ENCODE data around the gene IL26.
A peak's percentile ranks its signal among the peaks of the same experiment; 100 is the strongest.

IL26 gene

GRCh38 chr12:68225576-68226476 is at the start of gene IL26:
Gene IL26 (minus strand): TSS chr12:68225810. CDS start chr12:68225756, 54 bp downstream.
- no peak for DNase-seq (ENCODE audit: low read depth in 1 of 2, low spot score in 1 of 2)

DNA sequence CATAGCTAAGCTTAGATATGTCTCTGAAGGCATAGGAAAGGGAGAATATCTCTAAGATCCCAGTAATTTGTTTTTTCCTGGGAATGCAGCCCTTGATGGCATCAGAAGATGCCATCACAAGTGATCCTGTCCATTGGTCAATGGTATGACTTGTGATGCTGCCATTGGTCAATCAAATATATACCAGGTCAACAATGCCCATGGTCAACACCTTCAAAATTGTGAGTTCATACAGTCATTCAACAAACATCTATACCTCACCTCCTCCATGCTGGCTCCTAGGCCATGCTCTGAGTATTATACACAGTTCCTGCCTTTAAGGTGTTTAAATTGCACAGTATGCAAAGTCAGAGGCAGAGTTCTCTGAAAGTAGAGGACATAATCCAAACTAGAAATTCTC is 47.1 kb upstream of the IL26 start:
- DNase-seq (ENCODE audit: low read depth in 1 of 2, low spot score in 1 of 2) = no peak

DNA sequence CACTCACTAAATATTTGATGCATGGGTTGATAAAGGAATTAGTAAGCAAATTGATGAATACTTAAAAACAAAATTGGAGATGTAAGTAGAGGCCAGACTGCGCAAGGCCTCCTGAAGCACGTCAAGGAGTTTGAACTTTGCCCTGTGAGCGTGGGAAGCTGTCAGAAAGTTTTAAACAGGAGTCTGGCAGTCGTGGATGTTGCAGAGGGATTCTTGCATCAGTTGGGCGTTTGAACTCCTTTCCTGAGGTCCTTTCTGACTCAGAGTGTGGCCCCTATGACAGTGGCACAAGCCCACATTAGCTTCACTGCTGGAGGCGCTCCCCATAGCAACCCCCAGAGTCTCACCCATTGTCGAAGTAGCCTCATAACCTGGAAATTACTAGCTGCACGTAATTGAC is 45.7 kb upstream of the IL26 start:
- DNase-seq (ENCODE audit: low read depth in 1 of 2, low spot score in 1 of 2) = no peak

GRCh38 chr12:68270358-68270757 is 44.7 kb upstream of the IL26 start:
- DNase-seq (ENCODE audit: low read depth in 1 of 2, low spot score in 1 of 2) = no peak

DNA sequence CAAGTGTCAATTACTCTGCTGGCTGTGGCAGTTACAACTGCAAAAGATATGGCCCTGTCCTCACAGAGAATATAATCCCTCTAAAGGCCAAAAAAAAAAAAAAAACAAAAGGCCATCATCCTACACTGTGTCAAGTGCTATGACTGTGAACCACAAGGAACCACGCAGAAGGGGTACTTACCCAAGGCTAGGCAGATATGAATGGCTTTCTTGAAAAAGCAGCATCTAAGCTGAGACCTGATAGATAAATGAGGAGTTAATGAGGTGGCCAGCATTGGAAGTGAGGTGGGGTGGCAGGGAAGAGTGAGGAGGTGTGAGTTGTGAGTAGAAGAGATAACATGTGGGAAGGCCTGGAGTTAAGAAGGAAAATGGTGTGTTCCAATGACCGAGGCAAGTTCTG is 44.2 kb upstream of the IL26 start:
- no peak for DNase-seq (ENCODE audit: low read depth in 1 of 2, low spot score in 1 of 2)

GRCh38 chr12:68268967-68269366 is 43.4 kb upstream of the IL26 start:
- no peak for DNase-seq (ENCODE audit: low read depth in 1 of 2, low spot score in 1 of 2)

DNA sequence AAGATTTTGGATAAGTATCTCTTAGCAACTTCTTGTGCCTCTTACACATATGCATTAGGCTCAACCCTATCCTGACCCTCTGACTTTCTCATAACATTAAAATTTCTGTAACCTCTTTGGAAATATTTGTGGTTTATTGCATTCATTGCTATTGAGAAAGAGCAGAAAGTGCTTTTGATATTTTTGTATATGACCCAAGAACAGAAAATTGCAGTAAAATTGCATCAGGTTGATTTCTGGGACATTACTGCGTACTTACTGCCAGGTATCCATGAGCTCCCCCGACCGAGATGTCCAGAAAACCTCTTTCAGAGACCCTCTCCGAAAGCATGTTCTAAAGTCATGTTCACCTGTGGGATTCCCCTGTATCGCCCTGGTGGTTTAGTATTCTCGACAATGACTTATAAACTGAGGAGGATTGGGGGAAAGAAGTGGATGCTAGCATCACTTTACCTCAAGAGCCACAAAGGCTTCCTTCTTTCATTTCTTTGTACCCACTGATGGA is 42.3 kb upstream of the IL26 start:
- no peak for DNase-seq (ENCODE audit: low read depth in 1 of 2, low spot score in 1 of 2)

DNA sequence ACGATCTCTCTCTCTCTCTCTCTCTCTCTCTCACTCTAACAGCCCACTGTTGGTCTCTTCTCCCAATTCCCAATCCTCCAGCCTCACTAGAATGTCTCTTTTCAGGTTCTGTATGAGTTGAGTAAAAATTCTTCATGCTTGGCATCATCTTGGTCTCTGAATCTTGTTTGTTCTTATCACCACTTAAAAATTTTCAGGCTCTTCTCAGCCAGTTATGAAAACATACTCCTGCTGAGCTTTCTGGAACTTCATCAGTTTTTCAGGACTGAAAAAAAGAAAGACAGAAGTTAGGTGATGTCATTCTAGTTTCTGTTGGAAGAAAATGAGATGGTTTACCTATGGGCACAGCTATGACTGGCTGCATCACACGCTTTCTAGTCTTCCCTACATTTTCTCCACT is 39.2 kb upstream of the IL26 start:
- DNase-seq (ENCODE audit: low read depth in 1 of 2, low spot score in 1 of 2) = no peak

DNA sequence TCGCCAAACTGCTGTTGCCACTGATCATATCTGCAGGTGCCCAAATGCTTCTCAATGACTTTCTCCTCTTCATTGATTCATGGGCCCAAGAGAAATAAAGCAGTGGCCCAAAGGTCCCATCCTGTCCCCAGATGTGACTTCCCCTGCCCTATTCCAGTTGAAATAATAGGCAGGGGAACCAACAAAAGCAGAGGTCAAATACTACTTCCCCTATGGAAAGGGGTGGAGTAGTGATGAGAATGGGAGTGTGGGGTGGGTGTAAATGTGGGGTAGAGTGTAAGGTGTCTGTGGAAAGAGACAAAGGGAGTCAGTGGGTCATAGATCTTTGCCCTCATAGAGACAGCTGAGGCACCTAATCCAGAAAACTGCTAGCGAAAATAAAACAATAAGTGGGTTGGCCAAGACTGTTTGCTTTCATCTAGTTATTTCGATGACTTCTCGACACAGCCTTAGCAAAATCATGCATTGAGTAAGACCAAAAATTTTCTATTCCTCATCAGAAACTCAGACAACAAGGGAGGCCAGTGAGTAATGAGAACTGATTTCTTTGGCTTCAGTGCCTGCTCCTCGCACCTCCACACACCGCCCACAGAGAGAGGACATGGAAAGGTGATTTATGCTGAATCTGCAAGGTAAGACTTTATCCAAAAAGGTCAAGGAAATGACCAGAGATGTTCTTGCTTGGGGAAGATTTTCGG is 38.7 kb upstream of the IL26 start:
- DNase-seq (ENCODE audit: low read depth in 1 of 2, low spot score in 1 of 2) = no peak

DNA sequence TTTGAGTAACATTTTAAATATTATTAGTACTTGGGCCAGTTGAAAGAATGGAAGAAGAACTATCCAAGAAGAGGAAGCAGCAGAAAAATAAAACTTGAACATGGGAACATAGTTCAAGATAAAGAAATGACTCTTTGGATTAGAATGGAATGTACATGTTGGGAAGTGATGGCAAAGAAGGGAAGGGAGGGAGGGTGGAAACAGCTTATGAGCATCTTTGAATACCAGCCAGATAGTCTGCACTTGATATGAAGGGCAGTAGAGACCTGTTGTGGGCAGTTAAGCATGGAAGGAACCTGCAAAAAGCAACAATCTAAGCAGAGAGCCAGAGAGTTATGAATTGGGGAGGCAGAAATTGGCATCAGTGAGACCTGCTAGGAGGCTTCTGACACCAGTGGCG is 37.8 kb upstream of the IL26 start:
- no peak for DNase-seq (ENCODE audit: low read depth in 1 of 2, low spot score in 1 of 2)

DNA sequence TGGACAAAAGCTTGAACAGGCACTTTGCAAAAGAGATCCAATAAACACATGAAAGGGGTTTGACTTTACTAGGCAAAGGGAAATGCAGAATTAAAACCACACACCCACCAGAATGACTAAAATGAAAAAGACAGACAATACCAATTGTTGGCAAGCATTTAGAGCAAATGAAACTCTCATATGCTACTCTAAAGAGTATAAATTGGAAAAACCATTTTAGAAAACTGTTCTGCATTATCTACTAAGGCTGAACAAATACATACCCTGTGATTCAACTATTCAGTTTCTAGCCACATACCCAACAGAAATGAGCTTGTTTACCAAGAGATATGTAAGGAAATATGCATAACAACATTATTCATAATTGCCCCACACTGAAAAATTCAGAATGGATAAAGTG is 36.3 kb upstream of the IL26 start:
- DNase-seq (ENCODE audit: low read depth in 1 of 2, low spot score in 1 of 2) = no peak

DNA sequence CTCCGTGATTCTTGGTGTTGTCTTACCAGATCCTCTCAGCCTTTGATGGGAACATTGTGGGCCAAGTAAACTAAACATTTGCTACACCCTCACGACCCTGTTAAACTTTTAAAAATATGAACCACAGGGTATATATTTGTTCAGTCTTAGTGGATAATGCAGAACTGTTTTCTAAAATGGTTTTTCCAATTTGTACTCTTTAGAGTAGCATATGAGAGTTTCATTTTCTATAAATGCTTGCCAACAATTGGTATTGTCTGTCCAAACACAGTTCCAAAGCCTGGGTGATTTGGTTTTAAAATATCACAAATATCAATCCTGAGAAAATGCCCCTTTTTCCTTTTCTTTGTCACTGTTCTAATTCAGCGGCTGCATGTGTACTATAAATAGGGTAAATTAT is 34.5 kb upstream of the IL26 start:
- no peak for DNase-seq (ENCODE audit: low read depth in 1 of 2, low spot score in 1 of 2)

DNA sequence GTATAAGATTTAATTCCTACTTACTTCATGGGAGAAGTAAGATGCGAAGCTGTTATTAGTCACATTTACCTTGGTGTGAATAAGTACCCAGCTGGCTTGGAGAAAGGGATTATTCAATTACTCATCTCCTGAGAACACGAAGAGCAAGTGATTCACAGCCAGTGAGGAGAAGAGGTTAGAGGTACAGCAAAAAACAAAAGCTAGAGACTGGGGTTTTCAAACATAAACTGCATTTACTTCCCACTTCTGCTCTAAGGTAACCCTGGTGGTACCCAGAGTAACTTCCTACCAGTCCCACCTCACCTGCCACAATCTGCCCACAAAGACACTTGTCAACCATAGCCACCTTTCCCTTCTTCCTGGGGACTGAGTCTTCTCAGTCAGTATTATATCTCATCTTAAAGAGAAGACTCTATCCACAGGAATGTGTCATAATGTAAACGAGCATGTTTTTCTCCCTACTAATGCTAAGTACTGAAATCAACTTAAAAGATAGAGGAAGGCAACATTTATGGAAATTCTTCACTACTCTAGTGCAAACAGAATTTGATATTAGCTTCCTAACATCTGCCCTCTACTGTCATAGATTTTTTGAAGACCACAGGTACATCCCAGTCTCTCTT is 33.8 kb upstream of the IL26 start:
- DNase-seq (ENCODE audit: low read depth in 1 of 2, low spot score in 1 of 2) = no peak

GRCh38 chr12:68253504-68253903 is 27.9 kb upstream of the IL26 start, which contains the start of gene IL22:
Gene IL22 (minus strand): TSS chr12:68253604. CDS start chr12:68253448, 156 bp downstream.
- DNase-seq (ENCODE audit: low read depth in 1 of 2, low spot score in 1 of 2) = no peak

DNA sequence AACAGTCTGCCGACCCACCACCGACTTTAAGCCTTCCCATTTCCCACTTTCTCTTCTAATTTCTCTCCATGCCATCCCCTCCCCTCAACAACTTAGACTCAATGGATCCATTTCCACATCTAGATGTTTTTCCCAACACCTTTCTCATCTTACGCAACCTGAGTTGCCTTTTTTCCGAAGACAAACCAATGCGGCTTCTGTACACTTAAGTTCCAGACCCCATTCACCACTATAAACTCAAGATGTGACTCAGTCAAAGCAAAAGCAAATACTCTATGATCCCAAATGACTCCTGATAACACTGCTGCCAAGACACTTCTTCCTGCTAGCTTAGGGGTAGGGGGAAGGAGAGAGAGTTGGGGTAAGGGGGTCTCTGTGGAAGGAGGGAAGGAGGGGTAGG is 26.5 kb upstream of the IL26 start:
- no peak for DNase-seq (ENCODE audit: low read depth in 1 of 2, low spot score in 1 of 2)

DNA sequence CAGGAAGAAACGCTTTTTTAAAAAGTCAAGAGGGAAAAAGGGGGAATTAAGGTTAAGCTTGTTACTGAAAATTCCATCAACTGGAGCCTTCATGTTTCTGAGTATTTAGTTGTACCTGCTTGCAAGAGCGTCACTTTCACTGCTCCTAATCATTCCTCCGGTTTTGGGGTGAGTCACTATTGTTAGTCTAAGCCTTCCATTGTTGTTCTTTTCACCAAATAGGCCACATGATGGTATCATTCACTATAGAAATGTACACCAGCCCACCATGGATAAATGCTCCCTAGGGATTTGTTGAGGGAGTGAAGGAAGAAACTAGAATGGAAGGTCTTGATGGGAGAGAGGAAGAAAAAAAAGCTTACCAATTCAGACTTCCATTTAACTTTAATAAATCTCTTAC is 24.8 kb upstream of the IL26 start:
- DNase-seq (ENCODE audit: low read depth in 1 of 2, low spot score in 1 of 2) = no peak

GRCh38 chr12:68247785-68248184 is 22.2 kb upstream of the IL26 start:
- no peak for DNase-seq (ENCODE audit: low read depth in 1 of 2, low spot score in 1 of 2)

GRCh38 chr12:68246350-68246749 is 20.7 kb upstream of the IL26 start:
- no peak for DNase-seq (ENCODE audit: low read depth in 1 of 2, low spot score in 1 of 2)

DNA sequence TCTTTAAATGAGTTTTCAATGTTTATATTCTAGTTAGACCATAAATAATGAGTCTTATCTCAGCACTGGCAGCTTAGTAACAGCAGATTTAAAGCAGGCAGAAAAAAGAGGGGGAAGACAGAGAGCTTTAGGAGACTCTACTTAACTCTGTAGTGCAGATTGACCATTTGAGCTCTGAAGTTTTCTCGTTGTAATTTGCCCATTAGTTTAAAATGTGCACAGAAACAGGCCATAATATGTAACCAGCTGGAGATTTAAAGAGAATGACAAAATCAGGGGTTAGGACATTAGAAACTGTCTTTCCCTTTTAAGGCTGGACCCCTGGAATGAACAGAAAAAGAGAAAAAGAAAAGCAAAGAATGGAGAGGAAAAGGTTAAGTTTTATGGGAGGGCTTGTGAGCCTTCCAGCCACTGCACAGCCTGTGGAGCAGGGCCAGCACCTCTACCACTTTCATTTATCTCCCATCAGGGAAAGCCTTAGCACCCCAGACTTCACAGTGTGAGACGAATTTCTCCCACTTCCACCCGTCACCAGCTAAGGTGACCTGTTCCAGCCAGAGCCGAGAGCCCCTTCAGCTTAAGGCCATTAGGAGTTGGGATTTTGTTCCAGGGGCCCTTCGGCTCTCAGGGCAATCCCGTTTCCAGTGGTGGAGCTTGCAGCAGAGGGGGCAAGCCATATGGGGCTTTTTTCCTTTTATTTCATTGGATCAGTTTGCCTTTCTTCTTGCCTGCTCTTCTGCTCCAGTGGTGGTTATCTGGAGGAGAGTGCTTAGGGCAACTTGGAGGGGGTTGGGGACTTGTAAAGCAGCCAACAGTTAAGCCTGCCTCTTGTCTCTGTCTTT is 19.8 kb upstream of the IL26 start:
- DNase-seq (ENCODE audit: low read depth in 1 of 2, low spot score in 1 of 2) = no peak

DNA sequence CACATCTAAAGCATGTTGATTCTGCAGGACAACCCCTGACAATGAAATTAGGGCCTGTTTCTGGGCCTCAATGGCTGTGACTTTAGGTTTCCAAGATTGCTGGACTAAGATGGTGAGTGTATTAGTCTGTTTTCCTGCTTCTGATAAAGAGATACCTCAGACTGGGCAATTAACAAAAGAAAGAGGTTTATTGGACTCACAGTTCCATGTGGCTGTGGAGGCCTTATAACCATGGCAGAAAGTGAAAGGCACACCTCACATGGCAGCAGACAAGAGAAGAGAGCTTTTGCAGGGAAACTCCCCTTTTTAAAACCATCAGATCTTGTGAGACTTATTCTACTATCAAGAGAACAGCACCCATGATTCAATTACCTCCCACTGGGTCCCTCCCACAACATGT is 17.2 kb upstream of the IL26 start:
- no peak for DNase-seq (ENCODE audit: low read depth in 1 of 2, low spot score in 1 of 2)

- peak in 1 of 2 donors; percentile 23 for DNase-seq (ENCODE audit: low read depth in 1 of 2, low spot score in 1 of 2)
Observed at GRCh38 chr12:68240975-68241374, 15.4 kb upstream of the IL26 start.

Data from stimulated activated CD4-positive, alpha-beta T cell treated with anti-CD3 and anti-CD28 coated beads, Interleukin-15, amount 100 ng/mL, for 1 hour (primary cell).